Liver (tissue), 9 donors: ENCODE results near the gene TAF1C. TPM values are rescaled to one million over a fixed set of nuclear protein-coding genes. Genes with fewer than 3 reads are reported as not detected.

Experiments used
- DNase-seq: peaks from one replicate; pipeline ENCODE4 v3.0.0-alpha.2; 2017; ENCODE audit warnings: low spot score
- H3K27ac ChIP-seq, 2 donors: one replicate each; pipeline ENCODE4 v1.7.0; 2013; ENCODE audit warnings: inconsistent platforms in 2 of 2, low read length in 2 of 2, control low read depth in 1 of 2, low read depth in 1 of 2, mild to moderate bottlenecking in 1 of 2
- H3K27me3 ChIP-seq, 4 donors: one replicate each; pipeline versions ENCODE4 v1.6.1 to v1.7.0; 2013; ENCODE audit warnings: low read length in 3 of 4, inconsistent platforms in 1 of 4, mild to moderate bottlenecking in 1 of 4, moderate library complexity in 1 of 4; ENCODE audit not compliant: control insufficient read depth in 4 of 4, insufficient read depth in 4 of 4
- H3K36me3 ChIP-seq, 4 donors: one replicate each; pipeline versions ENCODE4 v1.6.1 to v1.7.0; 2013; ENCODE audit warnings: low read length in 3 of 4, mild to moderate bottlenecking in 3 of 4, low read depth in 1 of 4, moderate library complexity in 1 of 4; ENCODE audit not compliant: control insufficient read depth in 4 of 4, insufficient read depth in 3 of 4
- H3K4me1 ChIP-seq, 4 donors: one replicate each; pipeline versions ENCODE4 v1.6.1 to v1.7.0; 2013; ENCODE audit warnings: low read length in 3 of 4, mild to moderate bottlenecking in 3 of 4, moderate library complexity in 1 of 4; ENCODE audit not compliant: control insufficient read depth in 4 of 4, insufficient read depth in 4 of 4
- H3K4me3 ChIP-seq, 3 donors: one replicate each; pipeline versions ENCODE4 v1.6.1 to v1.7.0; 2013; ENCODE audit warnings: low read length in 3 of 3, control low read depth in 1 of 3, low read depth in 1 of 3, mild to moderate bottlenecking in 1 of 3
- H3K9ac ChIP-seq, 2 donors: one replicate each; pipeline ENCODE4 v1.7.0; 2013; ENCODE audit warnings: low read length in 2 of 2, mild to moderate bottlenecking in 2 of 2, moderate library complexity in 2 of 2, control low read depth in 1 of 2, low read depth in 1 of 2
- H3K9me3 ChIP-seq, 4 donors: one replicate each; pipeline versions ENCODE4 v1.6.1 to v1.7.0; 2013; ENCODE audit warnings: low read length in 3 of 4; ENCODE audit not compliant: control insufficient read depth in 4 of 4
- EGR1 ChIP-seq, 2 donors: IDR thresholded peaks; 2 replicates each; pipeline ENCODE4 v1.6.1; 2016 to 2018; ENCODE audit warnings: antibody characterized with exemption in 2 of 2, low read depth in 2 of 2
- FOXA1 ChIP-seq: IDR thresholded peaks from 2 replicates; pipeline ENCODE4 v1.6.1; 2016; ENCODE audit warnings: antibody characterized with exemption
- FOXA2 ChIP-seq: IDR thresholded peaks from 2 replicates; pipeline ENCODE4 v1.6.1; 2016; ENCODE audit warnings: antibody characterized with exemption
- GABPA ChIP-seq, 2 donors: IDR thresholded peaks in 1 of 2; conservative IDR thresholded peaks in 1 of 2; 2 replicates each; pipeline ENCODE4 v1.6.1; 2016; ENCODE audit warnings: antibody characterized with exemption in 2 of 2, mild to moderate bottlenecking in 1 of 2, moderate library complexity in 1 of 2
- HNF4A ChIP-seq, 2 donors: conservative IDR thresholded peaks; 2 replicates each; pipeline ENCODE4 v1.6.1; 2016; ENCODE audit warnings: antibody characterized with exemption in 2 of 2, mild to moderate bottlenecking in 2 of 2
- HNF4G ChIP-seq: IDR thresholded peaks from 2 replicates; pipeline ENCODE4 v1.6.1; 2016; ENCODE audit warnings: antibody characterized with exemption
- JUND ChIP-seq, 2 donors: IDR thresholded peaks; 2 replicates each; pipeline ENCODE4 v1.6.1; 2016; ENCODE audit warnings: antibody characterized with exemption in 2 of 2
- RAD21 ChIP-seq, 2 donors: IDR thresholded peaks; 2 replicates each; pipeline ENCODE4 v1.6.1; 2016; ENCODE audit warnings: antibody characterized with exemption in 2 of 2, mild to moderate bottlenecking in 2 of 2
- REST ChIP-seq: IDR thresholded peaks from 2 replicates; pipeline ENCODE4 v1.6.1; 2016; ENCODE audit warnings: antibody characterized with exemption, mild to moderate bottlenecking
- RXRA ChIP-seq, 2 donors: IDR thresholded peaks; 2 replicates each; pipeline ENCODE4 v1.6.1; 2017 to 2018; ENCODE audit warnings: antibody characterized with exemption in 2 of 2, mild to moderate bottlenecking in 1 of 2
- SP1 ChIP-seq: IDR thresholded peaks from 2 replicates; pipeline ENCODE4 v1.6.1; 2018; ENCODE audit warnings: antibody characterized with exemption, mild to moderate bottlenecking
- YY1 ChIP-seq: IDR thresholded peaks from 2 replicates; pipeline ENCODE4 v1.6.1; 2016; ENCODE audit warnings: antibody characterized with exemption, mild to moderate bottlenecking
- ZBTB33 ChIP-seq: IDR thresholded peaks from 2 replicates; pipeline ENCODE4 v1.6.1; 2016; ENCODE audit warnings: antibody characterized with exemption
- WGBS: extraction: QIAGEN DNeasy Blood & Tissue Kit; methylation state at CpG from one replicate; pipeline ENCODE4 v1.1.7; 2013; 5-methylcytosine and 5-hydroxymethylcytosine counted together
- polyA plus RNA-seq, 2 donors: library from polyadenylated mRNA; stranded (reverse) in 1 of 2; unstranded in 1 of 2; fragments of 200-250 nt in 1 of 2; fragments of >200 nt in 1 of 2; fragmentation: Nextera tagmentation in 1 of 2; extraction: Ambion mirVana in 1 of 2; gene quantifications; one replicate each; pipeline versions ENCODE4 v1.2.1 to v1.2.3, GENCODE V29; 2013 to 2015
- total RNA-seq, 2 donors: library from RNA; depleted of rRNA; stranded (reverse); fragments of >200 nt; gene quantifications; one replicate each; pipeline ENCODE4 v1.2.3, GENCODE V29; 2014
- TF ChIP-seq, protein P1 (sequence below): IDR thresholded peaks from 2 replicates; pipeline ENCODE4 v1.6.1; 2016; ENCODE audit warnings: antibody characterized with exemption
- donor health status: healthy.
- donor health status: healthy.
- donor health status: healthy.
- donor health status: healthy.
- donor health status: healthy.

Gene TAF1C
- total and polyA plus RNA-seq, 4 donors = 10.2 to 34.5 (median 11.3) TPM

GRCh38 chr16:84194018-84194417 lies 7.2 kb upstream of the TAF1C start (continued):
- TF ChIP-seq RXRA (IDR thresholded peaks at IDR 0.05) (no peak), EGR1 (IDR thresholded peaks at IDR 0.05; ENCODE audit: low read depth in 2 of 2) (no peak), GABPA (IDR thresholded peaks at IDR 0.05 in 1 of 2, conservative IDR thresholded peaks at IDR 0.05 in 1 of 2) (no peak), ZBTB33 (no peak), FOXA2 (no peak), HNF4G (no peak), HNF4A (conservative IDR thresholded peaks at IDR 0.05) (no peak)

GRCh38 chr16:84193480-84193879 lies 6.6 kb upstream of the TAF1C start:
- no peaks in the 10 kb centered on the region for H3K36me3 ChIP-seq
- H3K4me3 ChIP-seq = no peak overlapping the region
- no peaks in the 10 kb centered on the region for H3K9me3 ChIP-seq
- H3K4me1 ChIP-seq = no peaks in the 10 kb centered on the region
- DNase-seq = no peak
- no peak overlapping the region for H3K27ac ChIP-seq
- TF ChIP-seq JUND (IDR thresholded peaks at IDR 0.05) = no peak
- no peak for TF ChIP-seq HNF4A (conservative IDR thresholded peaks at IDR 0.05)
- no peak for TF ChIP-seq SP1
- TF ChIP-seq YY1 = no peak
- no peak for TF ChIP-seq GABPA (IDR thresholded peaks at IDR 0.05 in 1 of 2, conservative IDR thresholded peaks at IDR 0.05 in 1 of 2)
- TF ChIP-seq FOXA2 = no peak
- TF ChIP-seq HNF4G = no peak
- TF ChIP-seq, protein P1, sequence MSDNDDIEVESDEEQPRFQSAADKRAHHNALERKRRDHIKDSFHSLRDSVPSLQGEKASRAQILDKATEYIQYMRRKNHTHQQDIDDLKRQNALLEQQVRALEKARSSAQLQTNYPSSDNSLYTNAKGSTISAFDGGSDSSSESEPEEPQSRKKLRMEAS = no peak
- no peak for TF ChIP-seq RAD21 (IDR thresholded peaks at IDR 0.05)
- no peak overlapping the region for H3K9ac ChIP-seq
- no peaks in the 10 kb centered on the region for H3K27me3 ChIP-seq
- WGBS = 86% methylated on average over 7 of the region's 7 CpGs

- no peaks in the 10 kb centered on the region for H3K4me1 ChIP-seq
- H3K9me3 ChIP-seq = no peaks in the 10 kb centered on the region
- no peak overlapping the region for H3K9ac ChIP-seq
- 89% methylated on average over 16 of the region's 16 CpGs for WGBS
- H3K36me3 ChIP-seq = no peaks in the 10 kb centered on the region
- TF ChIP-seq REST (no peak), ZBTB33 (no peak), FOXA2 (no peak), EGR1 (IDR thresholded peaks at IDR 0.05; ENCODE audit: low read depth in 2 of 2) (no peak), FOXA1 (no peak)
- no peaks in the 10 kb centered on the region for H3K27me3 ChIP-seq
- no peak overlapping the region for H3K27ac ChIP-seq
- H3K4me3 ChIP-seq = no peak overlapping the region
- no peak for DNase-seq
Observed at GRCh38 chr16:84191466-84191865, 4.6 kb upstream of the TAF1C start.
